HG03520 (cell line): Measurements from ENCODE around the gene SSUH2.
"Not testable (repeated sequence)": the region's sequence is repeated elsewhere in the genome, so short reads cannot be mapped to it uniquely, and the experiment has no call there.

Experiments
- ATAC-seq: cut with Tn5 transposase; IDR thresholded peaks from one replicate; pipeline ENCODE4 v1.9.1; 2021; ENCODE audit warnings: mild to moderate bottlenecking, moderate library complexity; ENCODE audit not compliant: unreplicated experiment

The SSUH2 gene

GRCh38 chr3:8644748-8645390 lies at the start of gene SSUH2:
TSS of gene SSUH2 (minus strand) at chr3:8644798. CDS start at chr3:8644758, 40 bp downstream.
- no peak for ATAC-seq

GRCh38 chr3:8691295-8691694 lies 46.7 kb upstream of the SSUH2 start:
- ATAC-seq: not testable (repeated sequence)

- ATAC-seq: not testable (repeated sequence)
These were observed 40.4 kb upstream of the SSUH2 start for GRCh38 chr3:8684992-8685391.

GRCh38 chr3:8682850-8683574 lies 38.4 kb upstream of the SSUH2 start:
- not testable (repeated sequence) for ATAC-seq

GRCh38 chr3:8681881-8682538 lies 37.4 kb upstream of the SSUH2 start:
- not testable (repeated sequence) for ATAC-seq

GRCh38 chr3:8681349-8681748 lies 36.8 kb upstream of the SSUH2 start:
- ATAC-seq: no peak

GRCh38 chr3:8679817-8680553 lies 35.4 kb upstream of the SSUH2 start:
- ATAC-seq: not testable (repeated sequence)

GRCh38 chr3:8678751-8679150 lies 34.2 kb upstream of the SSUH2 start:
- no peak for ATAC-seq

GRCh38 chr3:8677258-8677657 lies 32.7 kb upstream of the SSUH2 start:
- ATAC-seq: not testable (repeated sequence)

- ATAC-seq: not testable (repeated sequence)
These were observed 31.0 kb upstream of the SSUH2 start for GRCh38 chr3:8675591-8675990.

GRCh38 chr3:8673083-8673737 lies 28.6 kb upstream of the SSUH2 start:
- no peak for ATAC-seq

- ATAC-seq: no peak
These were observed 24.4 kb upstream of the SSUH2 start for GRCh38 chr3:8669019-8669418.

GRCh38 chr3:8668216-8668615 lies 23.6 kb upstream of the SSUH2 start:
- no peak for ATAC-seq

GRCh38 chr3:8667463-8668091 lies 23.0 kb upstream of the SSUH2 start:
- ATAC-seq: no peak

- peak; percentile 75 for ATAC-seq
These were observed 20.9 kb upstream of the SSUH2 start for GRCh38 chr3:8665407-8665896.

- peak; percentile 31 for ATAC-seq
These were observed 18.8 kb upstream of the SSUH2 start for GRCh38 chr3:8663177-8664061.

- ATAC-seq: no peak
These were observed 18.0 kb upstream of the SSUH2 start for GRCh38 chr3:8662594-8662993.

GRCh38 chr3:8660175-8661118 lies 15.8 kb upstream of the SSUH2 start:
- ATAC-seq: no peak
